GM18517 (cell line): ENCODE results near the gene SMIM12.

Source experiments
- ATAC-seq: cut with Tn5 transposase; IDR thresholded peaks from one replicate; pipeline ENCODE4 v1.9.1; 2021; ENCODE audit warnings: mild to moderate bottlenecking, moderate library complexity; ENCODE audit not compliant: unreplicated experiment

The SMIM12 gene

DNA sequence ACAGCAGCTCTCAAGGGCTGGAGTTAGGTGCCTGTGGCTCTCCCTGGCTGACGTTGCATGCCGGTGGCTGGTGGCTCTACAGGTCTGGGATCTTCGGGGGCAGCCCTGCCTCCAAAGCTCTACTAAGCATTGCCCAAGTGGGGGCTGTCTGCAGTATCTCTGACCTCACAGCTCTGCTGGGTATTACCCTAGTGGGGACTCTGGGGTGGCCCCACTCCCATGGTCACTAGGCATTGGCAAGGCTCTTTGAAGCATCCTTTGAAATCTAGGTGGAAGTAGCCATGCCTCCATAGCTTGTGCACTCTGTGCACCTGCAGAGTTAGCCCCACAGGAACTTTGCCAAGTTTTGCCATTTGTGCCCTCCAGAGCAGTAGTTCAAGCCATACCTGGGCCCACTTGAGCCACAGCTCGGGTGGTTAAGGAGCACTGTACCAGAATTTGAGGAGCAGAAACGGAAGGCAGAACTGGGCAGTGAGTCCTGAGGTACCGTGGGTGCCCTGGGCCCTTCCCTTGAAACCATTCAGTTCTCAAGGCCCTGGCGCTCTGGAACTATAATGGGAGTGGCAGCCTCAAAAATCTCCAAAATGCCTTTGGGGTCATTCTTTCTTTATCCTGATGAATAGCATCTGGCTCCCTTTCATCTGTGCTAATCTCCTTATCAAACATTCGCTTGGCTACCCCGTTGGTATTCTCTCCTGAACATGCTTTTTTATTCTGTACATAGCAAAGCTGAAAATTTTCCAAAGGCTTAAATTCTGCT lies 51.3 kb downstream of the SMIM12 start:
- ATAC-seq, result no peak

DNA sequence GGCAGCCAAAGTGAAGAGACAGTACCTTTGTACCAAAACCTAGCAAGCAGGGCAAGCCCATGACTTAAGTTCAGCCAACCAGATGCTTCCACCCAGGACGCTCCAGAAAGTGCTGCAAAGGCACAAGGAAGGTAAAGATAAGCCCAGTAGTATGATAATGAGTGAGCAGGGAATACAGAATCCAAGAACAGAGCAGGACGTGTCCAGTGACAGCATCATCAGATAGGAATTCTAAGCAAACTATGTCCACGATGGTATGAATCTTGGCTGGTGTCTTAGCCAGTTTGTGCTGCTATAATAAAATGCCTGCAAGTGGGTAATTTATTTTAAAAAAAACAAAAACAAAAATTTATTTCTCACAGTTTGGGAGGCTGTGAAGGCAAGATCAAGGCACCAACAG lies 53.2 kb downstream of the SMIM12 start:
- no peak for ATAC-seq

DNA sequence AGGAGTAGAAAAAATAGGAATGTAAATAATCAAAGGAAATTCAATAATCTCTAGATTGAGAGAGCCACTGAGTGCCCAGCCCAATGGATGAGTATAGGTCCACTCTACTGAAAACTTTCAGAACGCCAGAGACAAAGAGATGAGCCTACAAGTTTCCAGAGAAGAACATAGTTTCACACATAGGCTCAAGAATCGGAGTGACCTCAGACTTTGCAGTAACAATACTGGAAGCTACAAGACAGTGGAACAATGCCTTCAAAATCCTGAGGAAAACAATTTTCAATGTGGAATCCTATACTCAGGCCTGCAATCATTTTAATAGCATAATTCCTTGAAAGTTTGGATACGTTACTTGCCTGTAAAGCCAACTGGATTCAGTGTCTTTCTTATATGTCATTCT lies 55.8 kb downstream of the SMIM12 start:
- ATAC-seq, result no peak
